HepG2 (cell line): ENCODE measurements around the gene RAPH1. TPM values are rescaled to one million over a fixed set of nuclear protein-coding genes. Genes with fewer than 3 reads are reported as not detected.

Source experiments
- ATAC-seq: fragments of 200-7000 bp; cut with Tn5 transposase; 3 replicates; pipeline ENCODE4 v1.9.1; 2020; ENCODE audit warnings: mild to moderate bottlenecking, moderate library complexity
- BruUV-seq: library from RNA; stranded (reverse); fragments of 400-500 nt; replicated peaks from 2 replicates; lab custom pipeline; 2021; lab: Mats Ljungman, UMichigan
- CTCF ChIA-PET: fragments of 300-600 bp; formaldehyde crosslinking; extraction: SDS; loops from one replicate; lab custom pipeline; 2021; ENCODE audit warnings: low total read pairs, inconsistent platforms, low intra/inter-chr PET ratio; lab: Yijun Ruan, JAX
- POLR2A ChIA-PET: fragments of 350-600 bp; sonication (Branson Sonifier 250); formaldehyde crosslinking; loops from one replicate; lab custom pipeline; 2020; ENCODE audit warnings: antibody characterized with exemption, inconsistent platforms; lab: Yijun Ruan, JAX
- DNase-seq: peaks from one replicate; pipeline ENCODE4 v3.0.0-alpha.2; 2015; ENCODE audit warnings: low spot score
- FAIRE-seq: peaks from 3 replicates; lab custom pipeline; 2011; peaks lifted over from hg19 to GRCh38; lab: Jason Lieb, UNC
- H2AFZ ChIP-seq: one replicate; pipeline ENCODE4 v1.6.1; 2011; ENCODE audit warnings: low read length, inconsistent platforms
- H3K27ac ChIP-seq: fragments of 300-600 bp; 3 replicates; pipeline ENCODE4 v1.8.0; 2011; ENCODE audit warnings: mixed run types, mild to moderate bottlenecking, mixed read lengths, low read length, inconsistent platforms; ENCODE audit not compliant: insufficient read depth; ENCODE audit errors: extremely low read length
- H3K27me3 ChIP-seq, 2 experiments: fragments of 200-600 bp in 1 of 2; 2 replicates in 1 of 2; 3 replicates in 1 of 2; pipeline versions ENCODE4 v1.6.0 to v1.8.0; 2011; ENCODE audit warnings: low read length in 2 of 2, mild to moderate bottlenecking in 2 of 2, moderate library complexity in 2 of 2, inconsistent platforms in 1 of 2; ENCODE audit not compliant: insufficient read depth in 2 of 2, control insufficient read depth in 1 of 2
- H3K36me3 ChIP-seq, 2 experiments: fragments of 200-600 bp in 1 of 2; replicated peaks in 1 of 2; 2 replicates in 1 of 2; 3 replicates in 1 of 2; pipeline versions ENCODE4 v1.5.1 to v1.8.0; 2011; ENCODE audit warnings: low read length in 2 of 2, inconsistent platforms in 1 of 2; ENCODE audit not compliant: insufficient read depth in 2 of 2, control insufficient read depth in 1 of 2
- H3K4me1 ChIP-seq: 2 replicates; pipeline ENCODE4 v1.5.1; 2012; ENCODE audit warnings: low read length, inconsistent platforms; ENCODE audit not compliant: insufficient read depth
- H3K4me2 ChIP-seq: 2 replicates; pipeline ENCODE4 v1.6.0; 2011; ENCODE audit warnings: low read depth, low read length, inconsistent platforms
- H3K4me3 ChIP-seq, 3 experiments: fragments of 200-600 bp in 1 of 3; sonication (generic), shearing (Covaris generic) in 1 of 3; replicated peaks in 1 of 3; 2 replicates each; pipeline ENCODE4 v1.5.1; 2011 to 2016; ENCODE audit warnings: low read length in 3 of 3, inconsistent platforms in 2 of 3, low read depth in 2 of 3, mild to moderate bottlenecking in 2 of 3, control low read depth in 1 of 3, mixed read lengths in 1 of 3; ENCODE audit not compliant: insufficient read depth in 1 of 3
- H3K79me2 ChIP-seq: one replicate; pipeline ENCODE4 v1.6.1; 2011; ENCODE audit warnings: low read length, inconsistent platforms; ENCODE audit not compliant: insufficient read depth
- H3K9ac ChIP-seq: 2 replicates; pipeline ENCODE4 v1.6.0; 2011; ENCODE audit warnings: mild to moderate bottlenecking, low read depth, low read length, inconsistent platforms; ENCODE audit not compliant: insufficient read depth
- H3K9me3 ChIP-seq: 2 replicates; pipeline ENCODE4 v1.5.1; 2012; ENCODE audit warnings: mild to moderate bottlenecking, low read length
- H4K20me1 ChIP-seq: 2 replicates; pipeline ENCODE4 v1.6.0; 2011; ENCODE audit warnings: inconsistent platforms, mild to moderate bottlenecking, low read length, moderate library complexity; ENCODE audit not compliant: insufficient read depth
- ATF7 ChIP-seq, 2 experiments: fragments of 450-650 bp in 1 of 2; sonication (generic) in 1 of 2; formaldehyde crosslinking in 1 of 2; IDR thresholded peaks; 2 replicates each; pipeline versions ENCODE4 v1.4.0 to v1.6.1; 2016 to 2020; ENCODE audit warnings: antibody characterized with exemption in 1 of 2, mild to moderate bottlenecking in 1 of 2, missing genetic modification reagents in 1 of 2
- CEBPG ChIP-seq: IDR thresholded peaks from 2 replicates; pipeline ENCODE4 v1.6.1; 2016
- CENPX ChIP-seq: sonication (generic); formaldehyde crosslinking; IDR thresholded peaks from 2 replicates; pipeline ENCODE4 v1.9.0; 2021; ENCODE audit warnings: mild to moderate bottlenecking, missing genetic modification reagents, moderate library complexity
- FOXC1 ChIP-seq: sonication (generic); formaldehyde crosslinking; IDR thresholded peaks from 2 replicates; pipeline ENCODE4 v1.8.0; 2022; ENCODE audit warnings: mild to moderate bottlenecking, missing genetic modification reagents, borderline replicate concordance
- FOXK1 ChIP-seq: sonication (generic); formaldehyde crosslinking; IDR thresholded peaks from 2 replicates; pipeline ENCODE4 v1.4.0; 2020; ENCODE audit warnings: low read depth, missing genetic modification reagents, borderline replicate concordance
- ZNF331 ChIP-seq: sonication (generic); formaldehyde crosslinking; IDR thresholded peaks from 2 replicates; pipeline ENCODE4 v1.4.0; 2020; ENCODE audit warnings: missing genetic modification reagents
- ZNF556 ChIP-seq: sonication (generic); formaldehyde crosslinking; IDR thresholded peaks from 2 replicates; pipeline ENCODE4 v1.4.0; 2020; ENCODE audit warnings: mild to moderate bottlenecking, missing genetic modification reagents, borderline replicate concordance
- WGBS: methylation state at CpG from one replicate; pipeline ENCODE4 v1.1.6; 2017; ENCODE audit warnings: low lambda C conversion rate; 5-methylcytosine and 5-hydroxymethylcytosine counted together
- in situ Hi-C: cut with HindIII; loops from 2 replicates; pipeline ENCODE4 v1.10.0; 2017; ENCODE audit warnings: low pct_unique_long_range_greater_than_20kb; ENCODE audit not compliant: extremely low pct_ligation_motif_present
- intact Hi-C: fragments of 100-400 bp; cut with micrococcal nuclease; formaldehyde crosslinking; loops from one replicate; pipeline ENCODE4 v1.10.0; 2022; ENCODE audit not compliant: unreplicated experiment
- polyA plus RNA-seq, 8 experiments: library from polyadenylated mRNA; depleted of rRNA in 3 of 8; stranded (reverse) in 7 of 8; unstranded in 1 of 8; fragments of >200 nt; fragmentation: Illumina TruSeq in 4 of 8; extraction: Trizol in 4 of 8; gene quantifications; 2 replicates each; pipeline versions ENCODE4 v1.2.1 to v1.2.3, GENCODE V29; 2011 to 2016; ENCODE audit warnings: low read depth in 4 of 8, missing spikeins in 1 of 8, mixed read lengths in 1 of 8; ENCODE audit not compliant: insufficient read depth in 1 of 8
- total RNA-seq, 5 experiments: library from RNA; depleted of rRNA; stranded (reverse); fragments of >200 nt; fragmentation: Illumina TruSeq; extraction: Trizol; gene quantifications; 2 replicates each; pipeline ENCODE4 v1.2.3, GENCODE V29; 2016; ENCODE audit warnings: low read depth in 1 of 5
- TF ChIP-seq, protein P1 (sequence below): sonication (generic); formaldehyde crosslinking; conservative IDR thresholded peaks from 2 replicates; pipeline ENCODE4 v1.4.0; 2020; ENCODE audit warnings: missing genetic modification reagents
- TF ChIP-seq, protein P2 (sequence below): IDR thresholded peaks from 2 replicates; pipeline ENCODE4 v1.6.1; 2016; ENCODE audit warnings: mild to moderate bottlenecking
- TF ChIP-seq, protein P3 (sequence below): sonication (generic); formaldehyde crosslinking; IDR thresholded peaks from 2 replicates; pipeline ENCODE4 v1.4.0; 2020; ENCODE audit warnings: missing genetic modification reagents, borderline replicate concordance

RAPH1 gene
- total and polyA plus RNA-seq, 2 of the 13 experiments (the other 11 are each of a cell fraction or from before 2014, with no cell fraction given), result 5.3 to 6.7 TPM

DNA sequence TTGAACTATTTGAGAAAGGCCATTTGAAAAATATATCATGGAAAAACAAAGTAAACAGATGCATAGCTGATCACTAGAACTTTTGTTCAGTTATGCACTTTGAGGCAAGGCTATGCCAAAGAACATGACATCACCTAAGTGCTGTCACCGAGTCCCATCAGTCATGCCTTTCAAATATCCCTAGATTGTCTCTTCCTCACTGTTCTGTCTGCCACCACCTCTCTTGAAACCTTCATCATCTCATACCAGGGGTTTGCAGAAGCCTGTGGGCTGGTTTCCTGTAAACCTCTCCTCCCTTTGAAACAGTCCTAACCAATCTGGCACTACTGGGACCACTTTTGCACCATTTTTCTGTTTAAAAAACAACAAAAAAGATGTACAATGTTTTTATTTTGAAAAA lies 12.3 kb upstream of the RAPH1 start:
- no peaks in the 10 kb centered on the region for H4K20me1 ChIP-seq
- H2AFZ ChIP-seq, result no peak overlapping the region
- H3K9me3 ChIP-seq, result no peaks in the 10 kb centered on the region
- intact Hi-C loops (no loop called here), in situ Hi-C loops (no loop called here)
- BruUV-seq, result no TSS peak
- H3K79me2 ChIP-seq, result no peaks in the 10 kb centered on the region
- no peak for ATAC-seq
- H3K9ac ChIP-seq, result no peak overlapping the region
- ChIA-PET CTCF (no interaction called here), POLR2A (interaction anchor here (0.9 kb wide), 1 partner anchor 13 kb away, joined by 3 read pairs; the partner anchor contains the start of gene RAPH1)
- H3K27ac ChIP-seq, result no peak overlapping the region
- FAIRE-seq, result no peak
- H3K4me2 ChIP-seq, result no peak overlapping the region
- H3K36me3 ChIP-seq, result no peaks in the 10 kb centered on the region
- DNase-seq, result no peak
- H3K4me3 ChIP-seq, result no peak overlapping the region
- 6% methylated on average over 1 of the region's 1 CpG for WGBS
- H3K4me1 ChIP-seq, result peaks cover 22% of the 10 kb centered on the region
- no peaks in the 10 kb centered on the region; a peak in 1 of 5 replicates for H3K27me3 ChIP-seq
- TF ChIP-seq ATF7 (IDR thresholded peaks at IDR 0.05), result peak; percentile 35
- no peak for TF ChIP-seq ATF7 (CRISPR knock-in tag; IDR thresholded peaks at IDR 0.05)
- no peak for TF ChIP-seq CENPX (CRISPR knock-in tag)
- TF ChIP-seq, protein P1, sequence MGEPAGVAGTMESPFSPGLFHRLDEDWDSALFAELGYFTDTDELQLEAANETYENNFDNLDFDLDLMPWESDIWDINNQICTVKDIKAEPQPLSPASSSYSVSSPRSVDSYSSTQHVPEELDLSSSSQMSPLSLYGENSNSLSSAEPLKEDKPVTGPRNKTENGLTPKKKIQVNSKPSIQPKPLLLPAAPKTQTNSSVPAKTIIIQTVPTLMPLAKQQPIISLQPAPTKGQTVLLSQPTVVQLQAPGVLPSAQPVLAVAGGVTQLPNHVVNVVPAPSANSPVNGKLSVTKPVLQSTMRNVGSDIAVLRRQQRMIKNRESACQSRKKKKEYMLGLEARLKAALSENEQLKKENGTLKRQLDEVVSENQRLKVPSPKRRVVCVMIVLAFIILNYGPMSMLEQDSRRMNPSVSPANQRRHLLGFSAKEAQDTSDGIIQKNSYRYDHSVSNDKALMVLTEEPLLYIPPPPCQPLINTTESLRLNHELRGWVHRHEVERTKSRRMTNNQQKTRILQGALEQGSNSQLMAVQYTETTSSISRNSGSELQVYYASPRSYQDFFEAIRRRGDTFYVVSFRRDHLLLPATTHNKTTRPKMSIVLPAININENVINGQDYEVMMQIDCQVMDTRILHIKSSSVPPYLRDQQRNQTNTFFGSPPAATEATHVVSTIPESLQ (CRISPR knock-in tag), result no peak

DNA sequence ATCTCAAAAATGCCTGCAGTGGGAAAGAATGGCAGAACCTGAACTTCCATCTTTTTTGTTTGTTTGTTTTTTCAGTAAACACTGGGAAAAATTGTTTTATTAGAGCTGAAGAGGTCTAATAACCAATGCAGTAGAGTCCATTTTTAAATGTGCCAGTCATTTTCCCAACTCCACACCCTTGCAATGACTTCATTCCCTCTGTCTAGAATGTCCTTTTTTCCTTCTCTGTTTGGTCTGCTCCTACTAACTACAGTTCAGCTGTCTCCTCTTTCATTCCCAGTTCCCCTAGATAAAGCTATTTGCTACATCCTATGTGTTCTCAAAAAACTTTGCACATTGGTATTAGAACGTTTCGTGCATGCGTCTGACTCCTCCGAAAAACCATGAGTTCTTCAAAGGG lies 9.3 kb upstream of the RAPH1 start:
- Histone ChIP-seq H3K4me3 (no peak overlapping the region), H3K27me3 (no peaks in the 10 kb centered on the region; a peak in 1 of 5 replicates), H3K36me3 (no peaks in the 10 kb centered on the region), H3K27ac (no peak overlapping the region), H3K4me2 (peak overlapping the region; percentile 64; the same call in 1 of the 2 replicates), H3K9ac (no peak overlapping the region), H3K4me1 (peaks cover 15% of the 10 kb centered on the region), H3K9me3 (no peaks in the 10 kb centered on the region), H3K79me2 (no peaks in the 10 kb centered on the region), H2AFZ (no peak overlapping the region), H4K20me1 (no peaks in the 10 kb centered on the region)
- POLR2A ChIA-PET, result no interaction called here
- in situ Hi-C loops (no loop called here), intact Hi-C loops (no loop called here)
- BruUV-seq, result no TSS peak
- ATAC-seq (peak; percentile 42), FAIRE-seq (no peak), DNase-seq (no peak)
- WGBS, result 71% methylated on average over 4 of the region's 4 CpGs
- CTCF ChIA-PET, result no interaction called here
- TF ChIP-seq CEBPG (no peak), ZNF331 (CRISPR knock-in tag) (no peak), ZNF556 (no peak), FOXC1 (no peak), FOXK1 (CRISPR knock-in tag) (no peak)
- TF ChIP-seq, protein P2, sequence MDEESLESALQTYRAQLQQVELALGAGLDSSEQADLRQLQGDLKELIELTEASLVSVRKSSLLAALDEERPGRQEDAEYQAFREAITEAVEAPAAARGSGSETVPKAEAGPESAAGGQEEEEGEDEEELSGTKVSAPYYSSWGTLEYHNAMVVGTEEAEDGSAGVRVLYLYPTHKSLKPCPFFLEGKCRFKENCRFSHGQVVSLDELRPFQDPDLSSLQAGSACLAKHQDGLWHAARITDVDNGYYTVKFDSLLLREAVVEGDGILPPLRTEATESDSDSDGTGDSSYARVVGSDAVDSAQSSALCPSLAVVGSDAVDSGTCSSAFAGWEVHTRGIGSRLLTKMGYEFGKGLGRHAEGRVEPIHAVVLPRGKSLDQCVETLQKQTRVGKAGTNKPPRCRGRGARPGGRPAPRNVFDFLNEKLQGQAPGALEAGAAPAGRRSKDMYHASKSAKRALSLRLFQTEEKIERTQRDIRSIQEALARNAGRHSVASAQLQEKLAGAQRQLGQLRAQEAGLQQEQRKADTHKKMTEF, result no peak
- TF ChIP-seq, protein P3, sequence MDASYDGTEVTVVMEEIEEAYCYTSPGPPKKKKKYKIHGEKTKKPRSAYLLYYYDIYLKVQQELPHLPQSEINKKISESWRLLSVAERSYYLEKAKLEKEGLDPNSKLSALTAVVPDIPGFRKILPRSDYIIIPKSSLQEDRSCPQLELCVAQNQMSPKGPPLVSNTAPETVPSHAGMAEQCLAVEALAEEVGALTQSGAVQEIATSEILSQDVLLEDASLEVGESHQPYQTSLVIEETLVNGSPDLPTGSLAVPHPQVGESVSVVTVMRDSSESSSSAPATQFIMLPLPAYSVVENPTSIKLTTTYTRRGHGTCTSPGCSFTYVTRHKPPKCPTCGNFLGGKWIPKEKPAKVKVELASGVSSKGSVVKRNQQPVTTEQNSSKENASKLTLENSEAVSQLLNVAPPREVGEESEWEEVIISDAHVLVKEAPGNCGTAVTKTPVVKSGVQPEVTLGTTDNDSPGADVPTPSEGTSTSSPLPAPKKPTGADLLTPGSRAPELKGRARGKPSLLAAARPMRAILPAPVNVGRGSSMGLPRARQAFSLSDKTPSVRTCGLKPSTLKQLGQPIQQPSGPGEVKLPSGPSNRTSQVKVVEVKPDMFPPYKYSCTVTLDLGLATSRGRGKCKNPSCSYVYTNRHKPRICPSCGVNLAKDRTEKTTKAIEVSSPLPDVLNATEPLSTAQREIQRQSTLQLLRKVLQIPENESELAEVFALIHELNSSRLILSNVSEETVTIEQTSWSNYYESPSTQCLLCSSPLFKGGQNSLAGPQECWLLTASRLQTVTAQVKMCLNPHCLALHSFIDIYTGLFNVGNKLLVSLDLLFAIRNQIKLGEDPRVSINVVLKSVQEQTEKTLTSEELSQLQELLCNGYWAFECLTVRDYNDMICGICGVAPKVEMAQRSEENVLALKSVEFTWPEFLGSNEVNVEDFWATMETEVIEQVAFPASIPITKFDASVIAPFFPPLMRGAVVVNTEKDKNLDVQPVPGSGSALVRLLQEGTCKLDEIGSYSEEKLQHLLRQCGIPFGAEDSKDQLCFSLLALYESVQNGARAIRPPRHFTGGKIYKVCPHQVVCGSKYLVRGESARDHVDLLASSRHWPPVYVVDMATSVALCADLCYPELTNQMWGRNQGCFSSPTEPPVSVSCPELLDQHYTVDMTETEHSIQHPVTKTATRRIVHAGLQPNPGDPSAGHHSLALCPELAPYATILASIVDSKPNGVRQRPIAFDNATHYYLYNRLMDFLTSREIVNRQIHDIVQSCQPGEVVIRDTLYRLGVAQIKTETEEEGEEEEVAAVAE (CRISPR knock-in tag), result no peak
